H54 (cell line): Measurements from ENCODE around the gene RIPPLY3.
"Not testable (repeated sequence)": the region's sequence is repeated elsewhere in the genome, so short reads cannot be mapped to it uniquely, and the experiment has no call there.

ENCODE experiments used
- DNase-seq: peaks from one replicate; pipeline ENCODE4 v3.0.0; 2011; ENCODE audit warnings: low spot score, mixed read lengths; ENCODE audit not compliant: insufficient read length
- FAIRE-seq: peaks from 3 replicates; lab custom pipeline; 2011; peaks lifted over from hg19 to GRCh38; lab: Jason Lieb, UNC
- POLR2A ChIP-seq: IDR thresholded peaks from 2 replicates; pipeline ENCODE4 v1.6.1; 2011; ENCODE audit warnings: low read depth, mild to moderate bottlenecking, low read length

Gene RIPPLY3

DNA sequence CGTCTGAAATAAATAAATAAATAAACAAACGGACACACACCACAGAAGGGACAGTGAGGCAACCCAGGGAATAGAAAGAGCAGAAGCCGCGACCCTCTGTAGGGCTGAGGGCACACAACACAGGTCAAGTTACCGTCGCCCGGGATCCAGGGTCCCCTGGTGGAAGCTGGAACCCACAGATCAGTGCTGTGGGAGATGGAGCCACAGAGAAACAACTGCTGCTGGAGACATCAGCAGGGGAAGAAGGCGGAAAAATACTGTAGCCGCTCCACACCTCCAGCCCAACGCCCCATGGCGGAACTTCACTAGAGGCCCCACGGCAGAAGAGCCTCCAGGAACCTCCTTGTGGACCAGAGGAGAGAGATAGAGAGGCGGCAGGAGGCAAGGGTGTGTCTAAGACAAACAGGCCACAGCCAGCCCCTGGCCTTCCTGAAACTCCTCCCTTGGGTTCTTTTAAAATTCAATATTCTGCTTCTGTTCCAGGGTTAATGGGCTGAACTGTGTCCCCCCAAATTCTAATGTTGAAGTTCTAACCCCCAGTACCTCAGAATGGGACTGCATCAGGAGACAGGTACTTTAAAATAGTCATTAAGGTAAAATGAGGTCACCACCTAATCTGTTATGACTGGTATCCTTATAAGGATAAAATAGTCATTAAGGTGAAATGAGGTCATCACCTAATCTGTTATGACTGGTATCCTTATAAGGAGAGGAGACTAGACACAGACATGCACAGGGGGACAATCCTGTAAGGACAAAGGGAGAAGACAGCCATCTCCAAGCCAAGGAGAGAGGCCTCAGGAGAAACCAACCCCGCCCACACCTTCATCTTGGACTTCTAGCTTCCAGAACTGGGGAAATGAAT lies 32.3 kb upstream of the RIPPLY3 start:
- FAIRE-seq (no peak), DNase-seq (no peak)
- TF ChIP-seq POLR2A = no peak

DNA sequence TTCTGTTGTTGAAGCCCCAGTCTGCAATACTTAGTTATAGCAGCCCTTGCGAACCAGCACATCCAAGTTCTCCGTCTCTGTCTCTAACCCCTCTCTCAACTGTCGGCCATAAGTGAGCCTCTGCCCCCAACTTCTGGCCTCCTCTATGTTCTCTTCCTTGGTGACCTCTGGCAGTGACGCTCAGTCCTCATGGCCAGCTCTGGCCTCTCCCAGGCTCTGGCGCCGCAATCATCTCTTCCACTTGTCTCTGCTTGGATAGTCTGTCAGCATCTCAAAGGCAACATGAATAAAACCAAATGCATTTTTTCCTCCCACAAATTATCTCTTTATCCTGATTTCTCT lies 31.7 kb upstream of the RIPPLY3 start:
- TF ChIP-seq POLR2A = no peak
- FAIRE-seq (no peak), DNase-seq (no peak)

DNA sequence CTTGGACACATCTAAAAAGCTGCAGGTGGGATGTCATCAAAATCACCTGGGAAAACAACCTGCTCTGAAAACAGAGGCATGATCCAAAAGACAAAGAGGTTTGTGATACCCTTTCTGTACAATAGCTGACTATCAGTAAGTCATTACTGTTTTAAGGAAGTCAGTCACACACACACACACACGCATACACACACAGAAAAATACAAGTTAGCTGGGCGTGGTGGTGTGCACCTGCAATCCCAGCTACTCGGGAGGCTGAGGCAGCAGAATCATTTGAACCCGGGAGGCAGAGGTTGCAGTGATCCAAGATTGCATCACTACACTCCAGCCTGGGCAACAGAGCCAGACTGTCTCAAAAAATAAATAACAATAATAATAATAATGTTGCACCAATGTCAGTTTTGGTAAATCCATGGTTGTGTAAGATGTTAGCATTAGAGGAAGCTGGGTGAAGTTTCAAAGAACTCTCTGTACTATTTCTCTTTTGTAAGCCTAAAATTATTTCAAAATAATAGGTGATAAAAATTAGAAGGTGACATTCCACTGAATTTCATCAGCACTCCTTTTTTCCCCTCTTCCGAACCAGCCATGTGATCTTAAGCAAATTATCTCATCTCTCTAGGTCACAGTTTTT lies 30.2 kb upstream of the RIPPLY3 start:
- DNase-seq (no peak), FAIRE-seq (no peak)

DNA sequence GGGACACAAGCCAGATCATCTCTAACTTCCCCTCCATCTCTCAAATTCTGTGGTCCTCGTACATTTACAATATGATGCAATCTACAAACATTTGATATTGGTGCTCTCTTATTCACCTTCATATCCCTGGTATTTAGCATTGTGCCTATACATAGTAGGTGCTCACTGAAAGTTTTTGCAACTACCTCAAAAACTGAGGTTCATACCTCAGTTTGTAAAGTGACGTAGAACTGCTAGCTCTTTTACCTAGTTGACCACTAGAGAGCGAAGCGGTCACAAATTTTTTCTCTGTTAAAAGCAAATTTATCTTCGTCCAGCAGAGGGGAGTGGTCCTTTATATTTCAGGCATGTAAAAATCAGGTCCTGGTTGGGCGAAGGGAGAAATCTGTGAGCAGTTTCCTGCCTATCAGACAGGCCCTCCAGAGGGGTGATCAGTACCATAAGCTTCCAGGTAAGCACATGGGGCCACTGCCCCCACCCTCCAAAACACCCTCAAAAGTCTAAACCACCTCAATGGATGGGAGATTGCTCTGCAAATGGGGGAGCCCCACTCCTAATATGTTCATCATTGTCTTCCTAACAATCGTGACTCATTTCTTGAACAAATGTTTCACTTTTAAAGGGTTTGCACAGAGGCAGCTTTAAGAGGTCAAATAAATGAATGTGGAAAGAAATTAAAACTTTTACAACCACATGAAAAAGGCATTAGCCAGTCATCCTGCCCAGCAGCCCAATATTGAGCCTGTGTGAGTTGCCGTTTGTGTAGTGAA lies 29.4 kb upstream of the RIPPLY3 start:
- TF ChIP-seq POLR2A = no peak
- no peak for DNase-seq
- no peak for FAIRE-seq

More for the DNA sequence above, 30.2 kb upstream of the RIPPLY3 start:
- no peak for TF ChIP-seq POLR2A

DNA sequence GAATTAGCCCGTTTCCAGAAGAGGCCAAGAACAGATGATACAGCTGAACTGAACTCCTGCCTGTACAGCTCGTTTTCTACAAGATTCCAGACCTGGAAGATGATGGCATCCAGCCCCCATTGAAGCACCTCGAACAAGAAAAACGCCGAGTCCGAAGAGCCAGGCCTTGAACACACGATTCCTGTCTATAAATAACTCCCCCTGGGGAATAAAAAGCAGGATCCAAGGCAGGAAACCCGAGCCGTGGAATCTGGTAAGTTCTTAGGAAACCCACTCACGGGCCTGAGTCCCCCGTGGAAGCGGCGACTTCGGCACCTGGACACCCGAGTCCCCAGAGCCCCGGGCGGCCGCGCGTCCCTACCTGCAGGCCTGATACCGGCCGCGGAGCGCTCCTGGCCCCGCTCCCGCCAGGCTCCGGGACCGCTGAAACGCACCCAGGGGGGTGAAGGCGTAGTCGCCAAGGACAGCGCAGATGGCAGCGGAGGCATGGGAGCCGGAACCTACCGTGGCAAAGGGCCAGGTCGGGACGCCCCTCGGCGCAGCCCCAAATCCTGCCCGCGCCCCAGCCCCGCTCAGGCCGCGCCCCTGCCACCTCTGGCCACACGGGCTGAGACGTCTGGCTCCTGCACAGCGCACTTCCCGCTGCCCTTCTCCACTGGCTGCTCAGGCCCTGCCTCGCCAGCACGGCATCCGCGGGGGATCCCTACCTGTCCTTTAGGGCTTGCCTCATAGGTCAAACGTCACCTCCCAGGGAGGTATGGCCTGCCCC lies 26.0 kb upstream of the RIPPLY3 start:
- no peak for TF ChIP-seq POLR2A
- DNase-seq = no peak
- no peak for FAIRE-seq

DNA sequence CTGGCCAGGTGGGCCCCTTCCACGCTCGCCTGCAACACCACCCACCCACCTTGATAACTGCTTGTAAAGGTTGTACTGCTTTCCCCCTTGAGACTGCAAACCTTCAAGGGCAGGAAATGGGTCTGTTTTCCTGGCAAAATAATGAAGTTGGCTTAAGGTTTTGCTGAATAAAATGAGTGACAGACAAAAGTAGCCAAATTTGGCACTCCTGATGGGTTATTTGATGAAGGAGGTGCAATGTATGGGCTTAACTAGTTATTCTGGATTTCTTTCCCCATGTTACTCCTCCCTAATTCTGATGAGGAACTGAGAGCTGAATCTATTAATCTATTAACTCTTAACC lies 25.5 kb upstream of the RIPPLY3 start:
- TF ChIP-seq POLR2A = no peak
- FAIRE-seq (no peak), DNase-seq (no peak)

DNA sequence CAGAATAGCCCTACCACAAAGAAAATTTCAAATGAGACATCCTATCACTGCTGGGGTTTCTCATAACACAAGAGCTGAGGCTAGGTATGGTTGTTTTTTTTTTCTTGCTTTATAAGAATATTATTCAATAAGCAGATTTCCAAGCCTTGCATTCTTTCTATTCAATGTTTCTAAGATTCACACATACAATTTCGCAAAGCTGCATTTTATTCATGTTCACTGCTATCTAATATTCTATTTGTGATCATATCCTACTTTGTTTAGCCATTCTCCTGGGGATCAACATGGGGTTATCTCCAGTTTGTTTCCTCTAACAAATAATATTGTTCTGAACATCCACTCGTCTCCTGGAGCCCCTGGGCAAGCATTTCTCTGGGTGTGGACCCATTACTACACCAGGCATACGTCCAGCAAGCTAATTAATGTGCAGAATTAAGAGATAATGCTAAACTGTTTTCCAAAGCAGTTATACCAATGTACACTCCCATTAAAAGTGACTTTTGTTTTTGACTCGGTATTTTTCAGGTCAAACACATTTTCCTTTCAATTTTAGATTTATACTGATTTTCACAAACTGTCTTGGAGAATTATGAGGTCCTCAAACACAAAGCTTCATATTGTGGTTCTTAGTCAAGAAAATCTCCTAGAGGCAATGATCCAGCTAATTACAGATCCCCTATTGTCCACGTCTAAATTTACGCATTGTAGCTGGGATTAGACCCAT lies 24.4 kb upstream of the RIPPLY3 start:
- FAIRE-seq = no peak
- DNase-seq = no peak
- TF ChIP-seq POLR2A = no peak

DNA sequence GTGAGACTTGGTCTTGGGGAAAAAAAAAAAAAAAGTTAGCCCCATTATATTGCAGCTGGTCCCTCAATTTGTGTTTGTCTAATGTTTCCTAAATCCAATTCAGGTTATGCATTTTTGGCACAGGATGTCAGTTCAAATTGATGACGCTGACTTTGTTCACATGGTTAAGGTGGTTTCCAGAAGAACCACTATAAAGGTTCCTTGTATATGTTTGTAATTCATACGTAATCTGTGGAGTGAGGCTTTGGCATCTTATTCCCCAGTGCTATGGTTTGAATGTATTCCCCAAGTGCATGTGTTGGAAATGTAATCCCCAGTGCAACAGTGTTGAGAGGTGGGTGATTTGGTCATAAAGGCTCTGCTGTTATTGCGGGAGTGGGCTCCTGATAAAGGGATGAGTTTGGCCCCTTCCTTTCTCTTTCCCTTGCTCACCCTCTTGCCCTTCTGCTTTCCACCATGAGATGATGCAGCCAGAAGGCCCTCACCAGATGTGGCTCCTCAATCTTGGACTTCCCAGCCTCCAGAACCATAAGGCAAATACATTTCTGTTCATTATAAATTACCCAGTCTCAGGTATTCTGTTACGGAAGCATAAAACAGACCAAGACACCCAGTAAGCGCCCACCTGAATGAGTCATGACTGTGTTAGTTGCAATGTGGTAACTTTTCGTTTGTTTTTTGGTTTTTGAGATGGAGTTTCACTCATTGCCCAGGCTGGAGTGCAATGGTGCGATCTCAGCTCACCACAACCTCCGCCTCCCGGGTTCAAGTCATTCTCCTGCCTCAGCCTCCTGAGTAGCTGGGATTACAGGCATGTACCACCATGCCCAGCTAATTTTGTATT lies 20.5 kb upstream of the RIPPLY3 start:
- TF ChIP-seq POLR2A = no peak
- no peak for DNase-seq

DNA sequence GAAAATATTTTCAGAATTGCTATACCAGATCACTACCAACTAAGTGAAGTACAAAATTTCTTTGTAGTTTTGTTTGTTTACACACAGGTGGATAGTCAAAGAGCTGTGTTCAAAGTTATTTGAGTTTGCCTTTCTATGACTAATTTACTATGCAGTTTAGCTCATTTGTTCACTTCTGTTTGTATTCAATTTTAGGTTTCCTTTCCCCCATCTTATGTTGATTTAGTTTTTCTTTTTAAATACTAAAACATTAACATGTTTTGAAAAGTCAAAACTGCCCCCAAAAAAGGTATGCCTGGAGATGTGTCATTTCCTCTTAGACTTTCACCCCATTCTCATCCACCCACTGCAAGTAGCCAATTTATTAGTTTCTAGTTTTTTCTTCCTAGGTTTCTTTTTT lies 18.7 kb upstream of the RIPPLY3 start:
- DNase-seq (no peak), FAIRE-seq (no peak)
- TF ChIP-seq POLR2A = no peak

More for the DNA sequence above, 20.5 kb upstream of the RIPPLY3 start:
- FAIRE-seq = no peak

DNA sequence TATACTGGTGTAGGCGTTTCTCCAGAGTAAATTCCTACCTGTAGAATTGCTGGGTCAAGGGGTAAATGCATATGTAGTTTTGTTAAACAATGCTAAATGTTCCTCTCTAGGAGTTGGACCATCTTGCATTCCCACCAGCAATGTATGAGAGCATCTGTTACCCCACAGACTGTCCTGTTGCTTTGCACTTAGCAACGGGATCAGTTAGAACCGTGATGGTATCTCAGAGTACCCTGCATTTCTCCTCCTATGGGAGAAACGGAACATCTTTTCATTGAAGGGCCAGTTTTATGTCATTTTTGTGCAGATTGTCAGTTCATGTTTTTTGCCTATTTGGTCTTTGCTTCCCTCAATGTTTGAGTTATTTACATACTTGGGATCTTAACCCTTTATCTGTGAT lies 18.0 kb upstream of the RIPPLY3 start:
- no peak for TF ChIP-seq POLR2A
- no peak for FAIRE-seq
- no peak for DNase-seq

DNA sequence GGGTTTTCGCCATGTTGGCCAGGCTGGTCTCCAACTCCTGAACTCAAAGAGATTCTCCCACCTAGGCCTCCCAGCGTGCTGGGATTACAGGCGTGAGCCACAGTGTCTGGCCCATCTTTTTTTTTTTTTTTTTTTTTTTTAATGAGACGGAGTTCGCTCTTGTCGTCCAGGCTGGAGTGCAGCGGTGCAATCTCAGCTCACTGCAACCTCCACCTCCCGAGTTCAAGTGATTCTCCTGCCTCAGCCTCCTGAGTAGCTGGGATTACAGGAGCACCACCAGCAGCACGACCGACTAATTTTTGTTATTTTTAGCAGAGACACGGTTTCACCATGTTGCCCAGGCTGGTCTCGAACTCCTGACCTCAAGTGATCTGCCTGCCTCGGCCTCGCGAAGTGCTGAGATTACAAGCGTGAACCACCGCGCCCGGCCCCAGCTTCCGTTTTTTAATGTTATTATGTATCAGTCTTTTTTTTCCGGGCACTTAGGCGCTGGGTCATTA lies 17.3 kb upstream of the RIPPLY3 start:
- not testable (repeated sequence) for FAIRE-seq, DNase-seq
